Keratinocyte (primary cell): ENCODE measurements around the gene PCDH15. TPM values are rescaled to one million over a fixed set of nuclear protein-coding genes. Genes with fewer than 3 reads are reported as not detected.

ENCODE experiments used
- DNase-seq: peaks from one replicate; pipeline ENCODE4 v3.0.0-alpha.2; 2011; ENCODE audit warnings: low read depth, missing footprints, low spot score
- FAIRE-seq: peaks from 2 replicates; lab custom pipeline; 2011; peaks lifted over from hg19 to GRCh38; lab: Jason Lieb, UNC
- H2AFZ ChIP-seq: 2 replicates; pipeline ENCODE4 v1.6.0; 2012; ENCODE audit warnings: low read length, control low read depth, inconsistent platforms; ENCODE audit not compliant: control insufficient read depth
- H3K27ac ChIP-seq: 2 replicates; pipeline ENCODE4 v1.5.1; 2011; ENCODE audit warnings: low read length; ENCODE audit not compliant: control insufficient read depth, insufficient read depth
- H3K27me3 ChIP-seq: 3 replicates; pipeline ENCODE4 v1.6.0; 2011; ENCODE audit warnings: low read length; ENCODE audit not compliant: control insufficient read depth, insufficient read depth; ENCODE audit errors: extremely low read depth
- H3K36me3 ChIP-seq, 2 experiments: 2 replicates in 1 of 2; 3 replicates in 1 of 2; pipeline ENCODE4 v1.5.1; 2011; ENCODE audit warnings: low read length in 2 of 2, mild to moderate bottlenecking in 1 of 2; ENCODE audit not compliant: control insufficient read depth in 2 of 2, insufficient read depth in 2 of 2; ENCODE audit errors: extremely low read depth in 1 of 2
- H3K4me1 ChIP-seq: 3 replicates; pipeline ENCODE4 v1.5.1; 2011; ENCODE audit warnings: low read length; ENCODE audit not compliant: control insufficient read depth, insufficient read depth; ENCODE audit errors: extremely low read depth
- H3K4me2 ChIP-seq: 3 replicates; pipeline ENCODE4 v1.6.0; 2011; ENCODE audit warnings: low read depth, low read length; ENCODE audit not compliant: control insufficient read depth, insufficient read depth; ENCODE audit errors: extremely low read depth
- H3K4me3 ChIP-seq, 3 experiments: fragments of 200-600 bp in 1 of 3; sonication (generic) in 1 of 3; 2 replicates in 2 of 3; 3 replicates in 1 of 3; pipeline ENCODE4 v1.5.1; 2011 to 2016; ENCODE audit warnings: low read length in 3 of 3, mild to moderate bottlenecking in 3 of 3, control low read depth in 2 of 3, inconsistent platforms in 1 of 3, low read depth in 1 of 3, mixed read lengths in 1 of 3, mixed run types in 1 of 3, moderate library complexity in 1 of 3; ENCODE audit not compliant: control insufficient read depth in 2 of 3, insufficient read depth in 2 of 3; ENCODE audit errors: extremely low read depth in 1 of 3
- H3K79me2 ChIP-seq: 2 replicates; pipeline ENCODE4 v1.6.0; 2012; ENCODE audit warnings: low read length; ENCODE audit not compliant: control insufficient read depth, insufficient read depth
- H3K9ac ChIP-seq: 3 replicates; pipeline ENCODE4 v1.6.0; 2011; ENCODE audit warnings: low read length; ENCODE audit not compliant: control insufficient read depth, insufficient read depth; ENCODE audit errors: extremely low read depth
- H3K9me1 ChIP-seq: 3 replicates; pipeline ENCODE4 v1.6.0; 2011; ENCODE audit warnings: low read length; ENCODE audit not compliant: control insufficient read depth, insufficient read depth; ENCODE audit errors: extremely low read depth
- H3K9me3 ChIP-seq: 2 replicates; pipeline ENCODE4 v1.5.1; 2012; ENCODE audit warnings: low read depth, low read length; ENCODE audit not compliant: control insufficient read depth
- H4K20me1 ChIP-seq: 3 replicates; pipeline ENCODE4 v1.6.0; 2011; ENCODE audit warnings: low read length; ENCODE audit not compliant: control insufficient read depth, insufficient read depth; ENCODE audit errors: extremely low read depth
- CTCF ChIP-seq, 3 experiments: IDR thresholded peaks in 1 of 3; conservative IDR thresholded peaks in 1 of 3; optimal IDR thresholded peaks in 1 of 3; 2 replicates in 2 of 3; 3 replicates in 1 of 3; pipeline versions ENCODE3 to v1.5.1; 2011; ENCODE audit warnings: low read length in 3 of 3, mild to moderate bottlenecking in 3 of 3, moderate library complexity in 2 of 3, control low read depth in 1 of 3, inconsistent platforms in 1 of 3; ENCODE audit not compliant: insufficient read depth in 2 of 3; ENCODE audit errors: extremely low read depth in 1 of 3
- EZH2 ChIP-seq: IDR thresholded peaks from one replicate; pipeline ENCODE4 v1.6.1; 2012; ENCODE audit warnings: inconsistent platforms, mild to moderate bottlenecking, low read length, moderate library complexity
- dilution Hi-C: fragments of 300-500 bp; cut with MboI; formaldehyde crosslinking; loops from one replicate; pipeline ENCODE4 v1.7.0; 2020; ENCODE audit warnings: low sequenced_read_pairs; ENCODE audit not compliant: extremely low pct_ligation_motif_present
- polyA plus RNA-seq, 5 experiments: library from polyadenylated mRNA; depleted of rRNA in 3 of 5; stranded (reverse) in 3 of 5; stranded (forward) in 1 of 5; unstranded in 1 of 5; fragments of >200 nt; gene quantifications; 1 replicate in 1 of 5; 2 replicates in 3 of 5; 3 replicates in 1 of 5; pipeline versions ENCODE4 v1.2.1 to v1.2.3, GENCODE V29; 2011 to 2012; ENCODE audit warnings: missing spikeins in 2 of 5, low read depth in 1 of 5, low replicate concordance in 1 of 5

The PCDH15 gene
- polyA plus RNA-seq, 1 donor (not counting 4 experiments of a cell fraction or from before 2014, with no cell fraction given), result not detected

DNA sequence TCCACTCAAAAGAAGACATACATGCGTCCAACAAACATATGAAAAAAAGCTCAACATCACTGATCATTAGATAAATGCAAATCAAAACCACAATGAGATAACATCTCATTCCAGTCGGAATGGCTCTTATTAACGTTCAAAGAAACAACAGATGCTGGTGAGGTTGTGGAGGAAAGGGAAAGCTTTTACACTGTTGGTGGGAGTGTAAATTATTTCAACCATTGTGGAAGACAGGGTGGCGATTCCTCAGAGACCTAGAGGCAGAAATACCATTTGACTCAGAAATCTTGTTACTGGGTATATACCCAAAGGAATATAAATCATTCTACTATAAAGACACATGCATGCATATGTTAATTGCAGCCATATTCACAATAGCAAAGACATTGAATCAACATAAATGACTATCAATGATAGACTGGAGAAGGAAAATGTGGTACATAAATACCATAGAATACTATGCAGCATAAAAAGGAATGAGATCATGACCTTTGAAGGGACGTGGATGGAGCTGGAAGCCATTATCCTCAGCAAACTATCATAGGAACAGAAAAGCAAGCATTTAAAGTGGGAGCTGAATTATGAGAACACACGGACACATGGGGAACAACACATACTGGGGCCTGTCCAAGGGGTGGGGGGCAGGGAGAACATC lies 28.4 kb downstream of the PCDH15 start:
- Histone ChIP-seq H3K4me1 (no peaks in the 10 kb centered on the region), H2AFZ (no peak overlapping the region), H3K27me3 (no peaks in the 10 kb centered on the region), H3K9ac (no peak overlapping the region), H3K36me3 (no peaks in the 10 kb centered on the region), H3K4me2 (no peak overlapping the region), H3K4me3 (no peak overlapping the region), H3K9me3 (no peaks in the 10 kb centered on the region), H3K79me2 (no peaks in the 10 kb centered on the region), H4K20me1 (no peaks in the 10 kb centered on the region), H3K9me1 (no peaks in the 10 kb centered on the region), H3K27ac (no peak overlapping the region)
- FAIRE-seq (no peak), DNase-seq (no peak)
- dilution Hi-C loops, result no loop called here
- TF ChIP-seq EZH2 (no peak), CTCF (optimal IDR thresholded peaks at IDR 0.05 in 1 of 3, IDR thresholded peaks at IDR 0.05 in 1 of 3, conservative IDR thresholded peaks at IDR 0.05 in 1 of 3; ENCODE audit: extremely low read depth in 1 of 3, insufficient read depth in 2 of 3, low read length in 3 of 3) (no peak)

DNA sequence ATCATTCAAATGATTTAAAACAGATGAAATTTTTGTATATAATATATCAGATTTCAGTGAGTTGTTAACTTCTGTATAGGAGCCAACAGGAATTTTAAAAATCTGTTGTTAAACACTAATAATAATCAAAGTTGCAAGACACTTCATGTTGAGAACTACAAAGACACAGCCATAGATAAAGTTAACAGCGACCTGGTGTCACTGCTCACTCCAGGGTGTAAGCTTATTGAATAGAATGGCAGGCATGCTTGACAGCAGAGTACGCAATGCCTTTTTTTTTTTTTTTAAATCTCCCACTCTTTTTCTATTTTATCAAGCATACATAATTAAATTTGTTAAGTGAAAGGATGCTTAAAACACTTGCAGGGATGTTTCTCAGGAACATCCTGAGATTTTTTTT lies 32.0 kb downstream of the PCDH15 start:
- dilution Hi-C loops, result no loop called here
- DNase-seq, result no peak

More for the DNA sequence above, 32.0 kb downstream of the PCDH15 start:
- Histone ChIP-seq H3K27ac (no peak overlapping the region), H3K79me2 (no peaks in the 10 kb centered on the region), H3K4me1 (no peaks in the 10 kb centered on the region), H3K4me3 (no peak overlapping the region), H3K4me2 (no peak overlapping the region), H2AFZ (no peak overlapping the region), H3K9me3 (no peaks in the 10 kb centered on the region), H3K36me3 (no peaks in the 10 kb centered on the region), H3K9ac (no peak overlapping the region), H3K9me1 (no peaks in the 10 kb centered on the region), H3K27me3 (no peaks in the 10 kb centered on the region), H4K20me1 (no peaks in the 10 kb centered on the region)
- no peak for FAIRE-seq
- TF ChIP-seq EZH2, result no peak
- no peak for TF ChIP-seq CTCF (optimal IDR thresholded peaks at IDR 0.05 in 1 of 3, IDR thresholded peaks at IDR 0.05 in 1 of 3, conservative IDR thresholded peaks at IDR 0.05 in 1 of 3; ENCODE audit: extremely low read depth in 1 of 3, insufficient read depth in 2 of 3, low read length in 3 of 3)
